Brain microvascular endothelial cell (primary cell): ENCODE results near the gene YWHAQ.
"Not testable (repeated sequence)": the region's sequence is repeated elsewhere in the genome, so short reads cannot be mapped to it uniquely, and the experiment has no call there.

Source experiments
- DNase-seq: peaks from one replicate; pipeline ENCODE4 v3.0.0-alpha.2; 2020
- H3K27ac ChIP-seq: fragments of 250-450 bp; sonication (Bioruptor Pico); 2 replicates; pipeline ENCODE4 v1.5.1; 2020; ENCODE audit warnings: mild to moderate bottlenecking, moderate library complexity
- H3K27me3 ChIP-seq: fragments of 250-450 bp; sonication (Bioruptor Pico); replicated peaks from 2 replicates; pipeline ENCODE4 v1.5.1; 2020; ENCODE audit warnings: mild to moderate bottlenecking
- H3K36me3 ChIP-seq: fragments of 250-450 bp; sonication (Bioruptor Pico); replicated peaks from 2 replicates; pipeline ENCODE4 v1.5.1; 2020; ENCODE audit warnings: mild to moderate bottlenecking
- H3K4me3 ChIP-seq: 2 replicates; pipeline ENCODE4 v1.5.1; 2011; ENCODE audit warnings: low read depth, mild to moderate bottlenecking, control low read depth, low read length, moderate library complexity
- CTCF ChIP-seq: IDR thresholded peaks from 2 replicates; pipeline ENCODE4 v1.5.1; 2011; ENCODE audit warnings: low read depth, mild to moderate bottlenecking, moderate library complexity, low read length, control low read depth, inconsistent platforms; ENCODE audit errors: missing control alignments
- in situ Hi-C: cut with HindIII; loops from 2 replicates; pipeline ENCODE4 v1.10.0; 2017; ENCODE audit warnings: low sequenced_read_pairs, low pct_ligation_motif_present

YWHAQ gene

GRCh38 chr2:9629222-9630116 is 1.3 kb downstream of the YWHAQ start:
- no peak for TF ChIP-seq CTCF
- in situ Hi-C loops, result no loop called here
- H3K27me3 ChIP-seq, result no peaks in the 10 kb centered on the region
- DNase-seq, result no peak
- H3K4me3 ChIP-seq, result peak overlapping the region; percentile 98
- peak overlapping the region; percentile 91 for H3K27ac ChIP-seq
- peaks cover 5% of the 10 kb centered on the region for H3K36me3 ChIP-seq

GRCh38 chr2:9627310-9627709 is 3.5 kb downstream of the YWHAQ start:
- Histone ChIP-seq H3K4me3 (no peak overlapping the region), H3K27ac (no peak overlapping the region), H3K27me3 (no peaks in the 10 kb centered on the region), H3K36me3 (peaks cover 12% of the 10 kb centered on the region)
- no peak for TF ChIP-seq CTCF
- DNase-seq, result no peak
- in situ Hi-C loops, result no loop called here

DNA sequence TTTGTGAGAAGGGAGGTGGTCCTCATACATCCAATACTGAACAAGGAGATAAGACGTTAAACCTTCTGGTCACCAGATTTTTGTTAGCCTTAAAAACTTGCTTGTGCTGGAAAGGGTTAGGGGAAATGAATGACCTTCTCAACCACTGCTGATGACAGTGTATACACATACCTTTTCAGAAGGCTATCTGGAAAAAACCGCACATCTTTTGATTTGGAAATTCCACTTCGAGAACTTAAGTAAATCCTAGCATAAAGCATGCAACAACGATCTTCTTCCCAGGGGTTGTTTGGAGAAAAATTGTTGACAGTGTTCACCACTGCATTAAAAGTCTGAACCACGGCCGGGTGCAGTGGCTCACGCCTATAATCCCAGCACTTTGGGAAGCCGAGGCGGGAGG is 7.6 kb downstream of the YWHAQ start:
- TF ChIP-seq CTCF, result no peak
- no peak overlapping the region for H3K27ac ChIP-seq
- H3K27me3 ChIP-seq, result no peaks in the 10 kb centered on the region
- no peak overlapping the region for H3K4me3 ChIP-seq
- no peak for DNase-seq
- in situ Hi-C loops, result no loop called here
- peaks cover 15% of the 10 kb centered on the region for H3K36me3 ChIP-seq

DNA sequence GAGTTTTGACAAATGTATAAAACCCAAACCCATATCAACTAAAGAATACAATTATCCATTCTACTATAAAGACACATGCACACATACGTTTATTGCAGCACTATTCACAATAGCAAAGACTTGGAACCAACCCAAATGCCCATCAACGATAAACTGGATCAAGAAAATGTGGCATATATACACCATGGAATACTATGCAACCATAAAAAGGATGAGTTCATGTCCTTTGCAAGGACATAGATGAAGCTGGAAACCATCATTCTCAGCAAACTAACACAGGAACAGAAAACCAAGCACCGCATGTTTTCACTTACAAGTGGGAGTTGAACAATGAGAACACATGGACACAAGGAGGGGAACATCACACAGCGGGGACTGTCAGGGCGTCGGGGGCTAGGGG is 9.1 kb downstream of the YWHAQ start:
- H3K36me3 ChIP-seq, in situ Hi-C loops, H3K27ac ChIP-seq, H3K27me3 ChIP-seq, H3K4me3 ChIP-seq, DNase-seq: not testable (repeated sequence)

GRCh38 chr2:9618410-9618809 is 12.4 kb downstream of the YWHAQ start:
- Histone ChIP-seq H3K36me3 (peaks cover 10% of the 10 kb centered on the region), H3K27ac (no peak overlapping the region), H3K27me3 (no peaks in the 10 kb centered on the region), H3K4me3 (no peak overlapping the region)
- TF ChIP-seq CTCF, result no peak
- no peak for DNase-seq
- in situ Hi-C loops, result no loop called here

- in situ Hi-C loops, result no loop called here
- no peak overlapping the region for H3K27ac ChIP-seq
- peaks cover 3% of the 10 kb centered on the region for H3K36me3 ChIP-seq
Measured at GRCh38 chr2:9617749-9618148, 13.0 kb downstream of the YWHAQ start.

More at GRCh38 chr2:9617749-9618148, 13.0 kb downstream of the YWHAQ start:
- no peak overlapping the region for H3K4me3 ChIP-seq
- no peak for TF ChIP-seq CTCF
- H3K27me3 ChIP-seq, result no peaks in the 10 kb centered on the region
- no peak for DNase-seq
